T-helper 1 cell (primary cell): Measurements from ENCODE around the gene KCNA3.
"Not testable (repeated sequence)": the region's sequence is repeated elsewhere in the genome, so short reads cannot be mapped to it uniquely, and the experiment has no call there.

Source experiments
- DNase-seq, 5 donors: peaks; one replicate each; pipeline ENCODE4 v3.0.0-alpha.2; 2012 to 2020

Gene KCNA3

GRCh38 chr1:110677526-110677925, 2.8 kb upstream of the KCNA3 start:
- DNase-seq: no peak

GRCh38 chr1:110676970-110677369, 2.2 kb upstream of the KCNA3 start:
- no peak for DNase-seq

GRCh38 chr1:110675060-110675791, 486 bp upstream of the KCNA3 start:
- no peak for DNase-seq

GRCh38 chr1:110673805-110674336, 869 bp downstream of the KCNA3 start:
- peak in 4 of 5 donors; percentile 10 to 36 (median 20) for DNase-seq

GRCh38 chr1:110673197-110673701, 1.5 kb downstream of the KCNA3 start:
- peak in 3 of 5 donors; percentile 11 to 57 (median 13) for DNase-seq

GRCh38 chr1:110672753-110673108, 2.0 kb downstream of the KCNA3 start:
- peak in 3 of 5 donors; percentile 13 to 86 (median 42) for DNase-seq

- DNase-seq: peak; percentile 43 to 94 (median 68)
Measured at GRCh38 chr1:110672001-110672752, 2.6 kb downstream of the KCNA3 start.

GRCh38 chr1:110671361-110671760, 3.4 kb downstream of the KCNA3 start:
- peak in 1 of 5 donors; percentile 62 for DNase-seq

GRCh38 chr1:110668549-110668948, 6.2 kb downstream of the KCNA3 start:
- DNase-seq: peak in 1 of 5 donors; percentile 74

GRCh38 chr1:110667776-110668175, 7.0 kb downstream of the KCNA3 start:
- peak in 1 of 5 donors; percentile 57 for DNase-seq

GRCh38 chr1:110663241-110663640, 11.5 kb downstream of the KCNA3 start:
- DNase-seq: no peak

- not testable (repeated sequence) for DNase-seq
Measured at GRCh38 chr1:110659559-110659958, 15.2 kb downstream of the KCNA3 start.

GRCh38 chr1:110657351-110657750, 17.4 kb downstream of the KCNA3 start:
- DNase-seq: no peak

GRCh38 chr1:110650609-110651008, 24.1 kb downstream of the KCNA3 start:
- DNase-seq: no peak

GRCh38 chr1:110648417-110648816, 26.3 kb downstream of the KCNA3 start:
- DNase-seq: peak in 1 of 5 donors; percentile 48

- DNase-seq: peak in 1 of 5 donors; percentile 93
Measured at GRCh38 chr1:110647254-110647891, 27.4 kb downstream of the KCNA3 start.

GRCh38 chr1:110645821-110646735, 28.7 kb downstream of the KCNA3 start:
- DNase-seq: peak in 1 of 5 donors; percentile 61

- DNase-seq: no peak
Measured at GRCh38 chr1:110645211-110645610, 29.5 kb downstream of the KCNA3 start.

- DNase-seq: no peak
Measured at GRCh38 chr1:110643879-110644472, 30.8 kb downstream of the KCNA3 start.

- no peak for DNase-seq
Measured at GRCh38 chr1:110639724-110640386, 34.9 kb downstream of the KCNA3 start.

GRCh38 chr1:110638556-110638955, 36.2 kb downstream of the KCNA3 start:
- no peak for DNase-seq
